Myocyte (in vitro differentiated cells): Measurements from ENCODE around the gene DCBLD1. TPM values are rescaled to one million over a fixed set of nuclear protein-coding genes. Genes with fewer than 3 reads are reported as not detected.

Experiments
- DNase-seq: peaks from one replicate; pipeline ENCODE4 v3.0.0-alpha.2; 2012; ENCODE audit warnings: low read depth
- total RNA-seq: library from RNA; depleted of rRNA; stranded (reverse); fragments of >200 nt; gene quantifications from 2 replicates; pipeline ENCODE4 v1.2.3, GENCODE V29; 2014

The DCBLD1 gene
- total RNA-seq, 1 donor from 2014 or later, result 18.3 TPM

DNA sequence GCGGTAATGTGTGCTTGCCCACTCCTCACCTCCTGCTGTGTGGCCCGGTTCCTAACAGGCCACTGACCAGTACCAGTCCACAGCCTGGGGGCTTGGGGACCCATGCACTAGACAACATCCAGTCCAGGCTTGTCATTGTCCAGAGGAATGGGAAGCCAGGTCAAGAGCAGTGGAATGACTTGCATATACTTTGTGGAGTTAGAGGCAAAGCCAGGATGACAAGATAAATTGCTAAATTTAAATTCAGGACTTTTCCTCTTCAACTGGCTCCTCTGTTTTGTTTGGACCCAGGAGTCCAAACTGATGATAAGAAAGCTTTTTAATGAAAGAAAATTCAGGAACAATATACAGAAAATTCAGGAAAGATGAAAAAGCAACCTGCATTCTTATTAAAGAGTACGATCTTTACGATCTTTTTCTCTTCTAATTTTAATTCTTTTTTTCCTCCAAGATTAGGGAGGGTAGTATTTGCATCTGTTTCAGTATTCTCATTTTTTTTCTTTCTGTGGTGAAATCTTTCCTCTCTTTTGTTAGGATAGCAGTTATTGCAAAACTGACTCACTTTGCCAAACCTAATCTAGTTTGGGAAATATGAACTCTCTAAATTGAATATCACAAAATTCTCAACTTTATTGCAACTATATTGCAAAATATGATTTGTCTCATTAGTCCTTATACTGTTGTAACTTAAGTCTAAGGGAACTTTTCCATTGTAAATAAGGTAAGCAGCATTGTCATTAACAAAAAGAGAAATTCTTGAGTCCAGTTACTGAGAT lies 48.2 kb downstream of the DCBLD1 start:
- no peak for DNase-seq

DNA sequence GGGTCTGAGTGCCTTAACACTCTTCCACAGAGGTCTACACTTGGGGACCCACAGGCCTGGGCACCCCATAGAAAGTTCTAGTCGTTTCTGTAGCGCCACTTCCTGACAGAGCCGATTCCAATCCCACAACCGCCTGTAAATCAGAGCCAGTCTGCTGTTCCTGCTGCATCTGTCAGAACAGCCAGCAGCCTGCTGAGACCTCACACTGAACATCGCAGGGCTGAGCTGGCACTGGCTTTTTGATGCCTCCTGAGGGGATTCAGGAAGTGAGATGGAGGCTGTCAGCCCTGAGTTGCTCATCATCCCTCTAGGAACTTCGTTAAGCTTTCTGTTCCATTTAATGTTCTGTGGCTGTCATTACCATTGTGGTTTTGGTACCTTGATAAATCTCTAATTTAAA lies 48.9 kb downstream of the DCBLD1 start:
- peak; percentile 62 for DNase-seq

DNA sequence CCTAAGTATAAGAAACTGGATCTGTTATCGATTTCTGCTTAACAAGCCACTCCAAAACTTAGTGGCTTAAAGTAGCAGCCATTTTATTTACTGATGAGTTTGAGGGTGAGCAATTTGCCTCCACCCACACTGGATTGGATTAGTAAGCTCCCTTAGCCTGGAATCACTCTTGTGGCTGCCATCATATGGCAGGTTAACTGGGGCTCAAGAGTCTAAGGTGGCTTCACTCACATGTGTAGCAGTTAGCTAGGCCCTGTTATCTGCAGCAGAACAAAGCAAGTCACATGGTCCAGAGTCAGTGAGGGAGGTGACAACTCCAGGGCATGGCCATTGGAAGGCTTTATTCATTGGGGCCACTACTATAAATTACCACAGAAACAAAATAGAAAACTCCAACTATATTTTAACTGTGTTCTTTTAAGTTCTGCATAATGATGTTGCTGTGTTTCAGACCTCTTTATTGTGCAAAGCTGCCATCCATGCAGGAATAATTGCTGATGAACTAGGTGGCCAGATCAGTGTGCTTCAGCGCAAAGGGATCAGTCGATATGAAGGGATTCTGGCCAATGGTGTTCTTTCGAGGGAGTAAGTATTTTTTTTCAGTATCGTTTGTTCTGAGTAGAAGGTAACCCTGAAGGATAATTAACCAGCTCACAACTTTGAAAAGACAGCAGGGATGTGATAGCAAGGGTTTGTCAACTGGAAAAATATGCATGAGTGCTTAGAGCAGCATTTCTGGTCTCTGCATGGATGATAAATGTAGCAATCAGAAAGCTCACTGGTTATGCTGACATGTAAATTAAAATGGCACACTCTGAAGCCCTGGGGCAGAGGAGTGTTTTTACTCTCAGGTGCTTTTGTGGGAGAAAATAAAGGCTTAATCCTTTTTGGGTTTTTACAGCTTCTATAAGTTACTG lies 49.6 kb downstream of the DCBLD1 start:
- no peak for DNase-seq

DNA sequence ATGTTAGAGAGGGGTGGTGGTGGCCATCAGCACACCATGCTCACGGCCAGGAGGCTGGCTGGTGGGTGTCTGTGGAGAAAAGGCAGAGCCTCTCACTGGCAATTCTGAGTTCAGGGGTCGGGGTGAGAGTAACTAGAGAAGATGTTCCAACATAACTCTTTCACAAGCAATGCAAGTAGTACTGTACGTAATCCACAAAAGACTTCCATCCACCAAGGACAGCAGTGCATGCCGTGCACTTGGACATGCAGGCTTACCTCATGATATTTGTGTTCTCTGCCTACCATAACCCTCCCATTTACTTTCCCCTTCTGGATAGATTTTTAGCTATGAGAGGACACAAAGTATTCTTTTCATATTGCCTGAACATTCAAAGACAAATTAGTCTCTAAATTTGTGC lies 51.3 kb downstream of the DCBLD1 start:
- DNase-seq, result no peak

DNA sequence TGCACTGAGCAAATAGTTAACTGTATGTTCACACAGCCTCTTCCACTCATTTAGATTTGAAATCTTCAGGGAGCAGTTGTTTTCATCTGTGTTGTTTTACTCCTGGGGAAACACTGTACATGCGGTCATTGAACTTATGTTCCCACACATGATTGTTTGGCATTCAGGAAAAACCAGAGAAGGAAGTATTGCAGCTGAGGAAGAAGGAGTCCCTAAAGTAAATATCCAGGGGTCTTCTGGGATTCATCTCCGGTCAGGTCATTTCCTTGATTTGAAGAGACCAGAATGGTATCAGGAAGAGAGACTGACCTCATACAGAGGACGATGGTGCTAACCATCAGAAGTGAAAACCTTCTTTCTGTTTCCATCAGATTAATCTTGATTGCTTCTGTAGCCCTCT lies 52.5 kb downstream of the DCBLD1 start:
- DNase-seq, result no peak

DNA sequence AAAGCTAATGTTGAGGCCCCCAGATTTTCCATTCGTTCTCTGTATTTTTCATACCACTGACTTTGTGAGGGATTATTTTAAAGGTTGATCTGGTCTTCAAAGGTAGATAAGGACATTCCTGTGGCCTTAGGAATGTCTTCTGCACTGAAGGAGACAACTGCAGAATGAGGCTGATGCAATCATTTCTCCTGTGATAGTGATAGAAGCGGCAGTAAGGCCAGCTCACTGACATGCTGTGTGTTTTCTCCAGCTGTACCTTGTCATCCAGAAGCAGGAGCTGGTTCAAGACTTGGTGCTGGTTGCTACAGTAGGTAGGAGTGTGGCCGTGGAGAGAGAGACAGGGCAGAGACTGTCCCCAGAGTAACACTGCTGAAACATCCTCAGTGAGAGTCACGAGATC lies 53.8 kb downstream of the DCBLD1 start:
- no peak for DNase-seq

DNA sequence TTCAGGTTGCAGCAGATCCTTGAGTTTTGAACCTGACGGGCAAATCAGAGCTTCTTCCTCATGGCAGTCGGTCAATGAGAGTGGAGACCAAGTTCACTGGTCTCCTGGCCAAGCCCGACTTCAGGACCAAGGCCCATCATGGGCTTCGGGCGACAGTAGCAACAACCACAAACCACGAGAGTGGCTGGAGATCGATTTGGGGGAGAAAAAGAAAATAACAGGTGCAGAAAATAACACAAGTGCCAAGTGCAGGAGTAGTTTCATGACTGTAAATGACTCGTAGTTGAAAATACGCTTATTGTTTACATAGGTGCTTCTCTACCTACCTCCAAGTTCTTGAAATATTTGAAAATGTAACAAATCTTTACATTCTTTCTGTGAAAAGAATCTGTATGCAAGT lies 56.1 kb downstream of the DCBLD1 start:
- DNase-seq, result peak; percentile 43

DNA sequence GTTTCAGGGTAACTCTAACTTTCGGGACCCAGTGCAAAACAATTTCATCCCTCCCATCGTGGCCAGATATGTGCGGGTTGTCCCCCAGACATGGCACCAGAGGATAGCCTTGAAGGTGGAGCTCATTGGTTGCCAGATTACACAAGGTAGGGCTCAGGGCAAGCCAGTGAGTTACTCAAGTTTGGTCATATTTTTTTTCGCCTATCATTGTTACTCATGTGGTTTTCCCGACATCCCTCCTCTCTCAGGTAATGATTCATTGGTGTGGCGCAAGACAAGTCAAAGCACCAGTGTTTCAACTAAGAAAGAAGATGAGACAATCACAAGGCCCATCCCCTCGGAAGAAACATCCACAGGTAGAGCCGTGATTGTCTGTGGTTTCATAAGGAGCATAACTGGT lies 58.2 kb downstream of the DCBLD1 start:
- DNase-seq, result no peak

DNA sequence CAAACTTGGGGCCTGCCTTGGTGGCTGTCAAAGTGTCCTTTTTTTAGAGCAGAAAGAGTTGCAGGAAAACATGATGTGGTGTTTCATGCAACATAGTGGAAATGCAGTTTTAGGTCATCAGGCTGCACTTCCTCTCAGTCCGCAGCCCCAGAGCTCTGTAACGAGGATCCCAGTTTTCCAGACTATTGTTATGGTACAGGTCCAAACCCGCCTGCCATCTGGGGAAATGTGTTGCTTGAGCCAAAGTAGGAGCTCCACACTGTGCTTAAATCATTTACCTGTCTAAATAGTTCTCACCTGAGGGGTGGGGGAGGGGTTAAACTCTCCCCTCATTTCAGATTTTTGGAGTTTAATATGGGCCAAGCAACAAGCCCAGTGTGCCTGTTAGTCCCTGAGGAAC lies 60.0 kb downstream of the DCBLD1 start:
- no peak for DNase-seq

DNA sequence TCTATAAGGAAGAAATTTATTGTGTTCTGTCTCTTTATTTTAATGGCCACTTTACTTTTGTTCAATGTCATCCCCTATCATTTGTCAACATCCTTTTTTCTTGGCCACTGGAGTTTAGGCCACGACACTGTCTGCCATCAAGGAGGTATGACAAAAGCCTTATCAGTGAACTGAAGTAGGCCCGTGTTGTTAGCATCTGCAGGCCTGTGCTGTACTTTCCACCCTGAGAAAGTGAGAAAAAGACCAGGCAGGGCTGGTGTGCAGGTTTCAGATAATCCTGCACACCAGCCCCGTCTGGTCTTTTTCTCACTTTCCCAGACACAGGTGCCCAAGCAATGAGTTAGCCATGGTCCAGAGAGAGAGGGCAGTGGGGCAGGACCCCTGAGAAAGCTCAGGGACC lies 62.2 kb downstream of the DCBLD1 start:
- no peak for DNase-seq

DNA sequence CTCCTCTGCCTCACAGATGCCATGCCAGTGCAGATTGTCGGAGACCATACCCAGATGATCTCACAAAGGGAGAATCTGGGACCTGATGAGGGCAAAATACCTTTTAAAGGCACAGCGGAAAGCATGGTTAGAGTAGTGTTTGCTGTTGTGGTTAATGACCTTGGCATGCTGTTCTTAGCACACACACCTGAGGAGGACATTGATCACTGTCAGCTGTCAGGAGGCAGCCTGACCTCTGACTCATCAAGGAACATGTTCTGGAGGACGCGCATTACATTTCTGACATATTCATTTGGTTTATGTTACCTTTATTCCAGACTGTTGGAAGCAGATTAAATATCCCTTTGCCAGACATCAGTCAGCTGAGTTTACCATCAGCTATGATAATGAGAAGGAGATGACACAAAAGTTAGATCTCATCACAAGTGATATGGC lies 62.7 kb downstream of the DCBLD1 start:
- DNase-seq, result peak; percentile 68

DNA sequence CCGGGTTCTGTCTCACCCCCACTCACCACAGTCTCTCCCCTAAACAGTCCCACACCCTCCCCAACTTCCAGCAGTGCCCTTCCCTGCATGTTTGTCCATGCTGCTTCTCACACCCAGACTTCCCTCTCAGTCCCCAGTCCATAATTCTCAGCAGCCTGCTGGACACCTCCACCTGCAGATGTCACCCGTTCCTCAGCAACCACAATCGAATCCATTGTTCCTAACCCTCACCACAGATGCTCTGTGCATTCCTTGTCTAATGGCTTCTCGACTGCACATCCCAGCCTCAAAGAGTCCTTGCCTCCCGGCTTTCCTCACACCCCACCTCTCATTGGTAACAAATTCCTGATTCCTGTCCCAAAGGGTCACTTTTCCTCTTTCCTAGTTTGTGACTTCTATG lies 64.2 kb downstream of the DCBLD1 start:
- DNase-seq, result no peak

DNA sequence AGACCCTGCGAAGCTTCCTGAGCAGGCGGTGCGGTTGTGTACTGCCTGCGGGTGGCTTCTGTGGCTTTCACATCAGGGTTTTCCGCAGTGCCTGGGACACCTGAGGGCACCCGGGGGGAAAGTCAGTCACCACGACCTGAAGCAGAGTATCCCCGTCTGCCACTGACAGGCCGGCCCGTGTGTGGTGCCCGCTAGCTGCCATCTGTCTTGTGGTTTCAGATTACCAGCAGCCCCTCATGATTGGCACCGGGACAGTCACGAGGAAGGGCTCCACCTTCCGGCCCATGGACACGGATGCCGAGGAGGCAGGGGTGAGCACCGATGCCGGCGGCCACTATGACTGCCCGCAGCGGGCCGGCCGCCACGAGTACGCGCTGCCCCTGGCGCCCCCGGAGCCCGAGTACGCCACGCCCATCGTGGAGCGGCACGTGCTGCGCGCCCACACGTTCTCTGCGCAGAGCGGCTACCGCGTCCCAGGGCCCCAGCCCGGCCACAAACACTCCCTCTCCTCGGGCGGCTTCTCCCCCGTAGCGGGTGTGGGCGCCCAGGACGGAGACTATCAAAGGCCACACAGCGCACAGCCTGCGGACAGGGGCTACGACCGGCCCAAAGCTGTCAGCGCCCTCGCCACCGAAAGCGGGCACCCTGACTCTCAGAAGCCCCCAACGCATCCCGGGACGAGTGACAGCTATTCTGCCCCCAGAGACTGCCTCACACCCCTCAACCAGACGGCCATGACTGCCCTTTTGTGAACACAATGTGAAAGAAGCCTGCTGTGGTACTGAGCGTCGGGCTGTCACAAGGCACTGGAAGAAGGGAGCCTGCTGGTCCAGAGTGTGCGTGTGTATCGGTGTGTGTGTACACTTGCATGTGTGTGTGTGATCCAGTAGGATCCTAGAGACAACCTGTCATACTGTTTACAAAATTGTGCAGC lies 65.5 kb downstream of the DCBLD1 start:
- DNase-seq, result peak; percentile 97

DNA sequence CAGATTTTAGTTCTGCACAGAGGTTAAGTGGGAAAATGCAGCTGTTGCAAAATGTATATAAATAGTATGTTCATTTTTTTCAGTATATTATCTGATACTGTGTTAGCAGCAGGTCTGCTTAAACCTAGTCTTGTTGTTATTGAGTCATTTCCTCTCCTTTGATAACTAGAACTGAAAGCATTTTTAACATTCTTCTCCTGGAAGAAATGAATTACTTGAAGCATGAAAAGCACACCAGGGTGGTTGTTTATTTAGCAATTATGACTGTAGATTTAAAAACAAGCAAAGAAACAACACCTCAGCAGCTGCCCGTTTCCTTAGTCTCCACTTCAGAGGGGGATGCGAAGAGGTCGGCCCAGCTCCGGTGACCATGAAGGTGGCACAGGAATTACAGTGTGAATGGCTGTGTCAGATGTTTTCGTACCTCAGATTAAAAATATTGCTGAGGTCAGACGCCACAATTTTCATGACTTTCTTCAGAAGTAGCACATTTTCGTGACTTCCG lies 66.4 kb downstream of the DCBLD1 start:
- no peak for DNase-seq

DNA sequence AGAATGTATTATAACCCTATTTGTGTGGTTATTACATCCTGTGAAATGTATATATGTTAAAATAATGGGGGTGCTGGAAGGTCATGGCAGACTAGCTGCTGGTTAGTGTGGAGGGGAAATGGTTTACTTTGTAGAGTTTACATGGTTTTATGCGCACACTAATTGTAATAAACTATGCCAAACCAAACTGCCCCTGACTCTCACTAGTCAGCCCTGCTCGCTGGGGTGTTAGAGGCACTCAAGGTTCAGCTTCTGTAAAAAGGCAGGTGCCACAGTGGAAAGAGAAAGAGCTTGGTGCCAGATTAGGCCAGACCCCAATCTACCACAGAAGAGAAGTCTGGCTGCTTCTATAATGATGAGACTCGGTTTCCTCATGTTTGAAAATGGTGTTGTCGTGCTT lies 67.1 kb downstream of the DCBLD1 start:
- no peak for DNase-seq

DNA sequence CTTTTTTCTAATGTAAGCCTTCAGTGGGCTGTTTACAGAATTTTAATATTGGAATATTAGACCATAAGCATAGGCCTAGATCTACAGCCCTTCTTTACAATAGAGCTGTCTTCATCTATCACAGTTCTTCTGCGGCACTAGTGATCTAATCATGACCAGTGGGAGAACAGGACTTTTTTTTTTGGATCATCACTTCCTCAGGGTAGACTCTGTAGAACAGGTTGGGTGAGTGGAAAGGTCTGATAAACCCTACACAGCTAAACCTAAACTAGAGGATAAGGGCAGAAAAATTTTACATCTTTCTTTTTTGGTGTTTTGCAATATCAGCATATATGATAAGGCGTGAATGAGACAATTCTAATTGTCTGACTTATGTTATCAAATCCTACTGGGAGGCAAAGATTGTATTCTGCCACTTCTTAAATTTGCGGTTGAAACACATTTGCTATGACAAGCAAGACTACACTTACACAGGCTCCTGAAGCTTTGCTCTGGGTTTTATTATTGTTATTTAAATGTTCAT lies 67.7 kb downstream of the DCBLD1 start:
- no peak for DNase-seq

DNA sequence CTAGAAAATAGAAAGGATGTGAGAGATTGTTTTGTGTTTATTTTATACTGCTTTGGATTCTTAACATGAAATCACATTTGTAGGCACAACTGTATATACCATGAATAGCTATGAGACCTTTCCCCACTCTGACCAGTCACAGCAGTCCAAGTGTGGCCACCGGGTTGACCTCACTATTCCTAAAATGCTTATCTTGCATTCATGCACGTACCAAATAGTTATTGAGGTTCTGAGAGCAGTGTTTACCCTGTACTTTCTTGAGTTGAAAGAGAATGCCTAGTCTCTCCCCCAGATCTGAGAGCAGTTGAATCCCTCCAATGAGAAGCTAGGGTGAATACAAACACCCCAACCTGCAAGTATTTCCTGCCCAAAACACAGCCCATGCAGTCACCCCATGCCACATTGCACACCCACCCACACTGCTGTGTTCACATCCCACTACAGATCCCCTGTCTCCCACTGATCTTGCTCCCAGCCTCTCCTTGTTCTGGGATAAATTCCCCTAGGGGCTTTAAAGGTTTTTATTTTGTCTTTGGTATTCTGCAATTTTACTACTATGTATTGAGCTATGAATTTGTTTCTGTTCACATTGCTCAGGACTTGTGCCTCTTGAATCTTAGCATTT lies 68.3 kb downstream of the DCBLD1 start:
- DNase-seq, result no peak

DNA sequence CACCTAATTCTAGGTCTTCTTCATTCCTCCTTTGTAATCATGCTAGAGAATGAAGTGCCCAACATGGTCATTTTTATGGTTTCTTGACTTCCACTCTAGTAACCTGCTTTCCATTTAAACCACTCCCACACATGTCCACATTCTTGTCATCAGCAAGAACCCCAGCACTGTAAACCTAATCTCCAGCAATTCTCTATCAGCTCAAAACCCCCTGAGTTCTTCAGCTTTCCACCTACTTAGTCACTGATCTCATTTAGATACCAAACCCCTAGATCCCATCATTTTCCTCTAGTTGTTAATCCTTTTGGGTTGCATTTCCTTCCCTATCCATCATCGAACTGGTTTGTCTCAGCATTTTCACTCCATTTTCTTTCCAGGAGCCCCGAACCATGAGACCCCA lies 70.1 kb downstream of the DCBLD1 start:
- DNase-seq, result no peak

DNA sequence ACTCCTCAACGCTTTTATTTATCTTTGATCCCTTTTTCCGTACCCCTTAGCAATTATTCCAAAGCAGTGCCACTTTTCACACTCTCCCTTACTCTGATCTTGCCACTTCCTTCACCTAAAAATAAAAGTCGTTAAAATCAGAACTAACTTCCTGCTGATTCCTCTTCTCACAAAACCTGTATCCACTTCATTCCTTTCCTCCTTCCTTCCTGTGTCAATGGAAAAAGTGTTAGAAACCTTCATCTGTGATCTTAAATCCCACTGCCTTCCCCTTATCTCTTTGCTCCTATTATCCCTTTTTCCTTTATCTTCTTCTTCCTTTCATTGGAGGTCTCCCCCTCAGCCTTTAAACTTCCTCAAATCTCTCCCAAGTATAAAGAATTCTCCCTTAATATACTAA lies 70.7 kb downstream of the DCBLD1 start:
- DNase-seq, result no peak

DNA sequence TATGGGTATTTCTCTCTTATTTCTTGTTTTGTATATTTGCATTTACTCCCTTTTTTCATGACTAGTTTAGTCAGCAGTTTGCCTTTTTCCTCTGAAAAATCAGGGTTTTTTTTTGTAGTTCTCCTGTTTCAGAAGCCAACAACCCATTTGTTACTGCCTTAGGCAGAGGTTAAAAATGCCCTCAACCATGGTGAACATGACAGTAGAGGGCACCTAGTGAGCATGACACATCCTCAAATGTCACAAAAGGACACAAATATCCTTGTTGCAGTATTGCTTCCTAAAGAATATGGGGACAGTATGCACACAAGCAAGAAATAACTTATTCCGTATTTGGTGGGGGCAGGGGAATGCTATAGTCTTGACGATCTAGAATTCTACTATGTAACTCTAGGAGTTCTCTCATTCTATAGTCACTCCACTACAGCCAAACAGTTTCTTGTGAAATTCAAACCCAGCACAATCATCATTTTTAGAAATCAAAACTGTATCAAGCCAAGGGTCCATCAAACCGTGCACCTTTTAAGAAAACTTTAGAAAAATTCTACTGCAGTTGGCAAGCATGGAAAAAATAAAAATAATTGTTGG lies 72.9 kb downstream of the DCBLD1 start:
- DNase-seq, result no peak
